ENCODE results near the gene PARVB. TPM values are rescaled to one million over a fixed set of nuclear protein-coding genes. Genes with fewer than 3 reads are reported as not detected.

Gene PARVB
- total RNA-seq, 1 donor: 23.3 TPM

GRCh38 chr22:43994006-43994405 is 30.1 kb upstream of the PARVB start:
- peaks cover 26% of the 10 kb centered on the region for H3K4me1 ChIP-seq (ENCODE audit: insufficient read depth, low read length)
- no peak overlapping the region for H3K4me3 ChIP-seq (ENCODE audit: low read length)
- no peaks in the 10 kb centered on the region for H3K27me3 ChIP-seq (ENCODE audit: insufficient read depth, low read length)
- H3K9me3 ChIP-seq (ENCODE audit: low read depth, low read length): no peaks in the 10 kb centered on the region

- no peaks in the 10 kb centered on the region for H3K27me3 ChIP-seq (ENCODE audit: insufficient read depth, low read length)
- H3K4me3 ChIP-seq (ENCODE audit: low read length): no peak overlapping the region
- no peaks in the 10 kb centered on the region for H3K9me3 ChIP-seq (ENCODE audit: low read depth, low read length)
- H3K4me1 ChIP-seq (ENCODE audit: insufficient read depth, low read length): peaks cover 26% of the 10 kb centered on the region
These were observed 29.7 kb upstream of the PARVB start for GRCh38 chr22:43994416-43994815.

- Histone ChIP-seq H3K4me3 (ENCODE audit: low read length) (no peak overlapping the region), H3K4me1 (ENCODE audit: insufficient read depth, low read length) (peaks cover 26% of the 10 kb centered on the region), H3K27me3 (ENCODE audit: insufficient read depth, low read length) (no peaks in the 10 kb centered on the region), H3K9me3 (ENCODE audit: low read depth, low read length) (no peaks in the 10 kb centered on the region)
These were observed 28.9 kb upstream of the PARVB start for GRCh38 chr22:43995057-43995685.

- H3K9me3 ChIP-seq (ENCODE audit: low read depth, low read length): no peaks in the 10 kb centered on the region
- H3K4me3 ChIP-seq (ENCODE audit: low read length): peak overlapping the region; percentile 46
- H3K27me3 ChIP-seq (ENCODE audit: insufficient read depth, low read length): no peaks in the 10 kb centered on the region
- H3K4me1 ChIP-seq (ENCODE audit: insufficient read depth, low read length): peaks cover 26% of the 10 kb centered on the region
These were observed 28.3 kb upstream of the PARVB start for GRCh38 chr22:43995798-43996169.

- H3K27me3 ChIP-seq (ENCODE audit: insufficient read depth, low read length): no peaks in the 10 kb centered on the region
- peak overlapping the region; percentile 46 for H3K4me3 ChIP-seq (ENCODE audit: low read length)
- H3K9me3 ChIP-seq (ENCODE audit: low read depth, low read length): no peaks in the 10 kb centered on the region
- peaks cover 26% of the 10 kb centered on the region for H3K4me1 ChIP-seq (ENCODE audit: insufficient read depth, low read length)
These were observed 27.7 kb upstream of the PARVB start for GRCh38 chr22:43996170-43996980.

GRCh38 chr22:43996981-43997265 is 27.2 kb upstream of the PARVB start:
- Histone ChIP-seq H3K9me3 (ENCODE audit: low read depth, low read length) (no peaks in the 10 kb centered on the region), H3K4me1 (ENCODE audit: insufficient read depth, low read length) (peaks cover 26% of the 10 kb centered on the region), H3K27me3 (ENCODE audit: insufficient read depth, low read length) (no peaks in the 10 kb centered on the region), H3K4me3 (ENCODE audit: low read length) (no peak overlapping the region)

GRCh38 chr22:43998679-43999264 is 25.3 kb upstream of the PARVB start:
- no peaks in the 10 kb centered on the region for H3K27me3 ChIP-seq (ENCODE audit: insufficient read depth, low read length)
- H3K4me3 ChIP-seq (ENCODE audit: low read length): no peak overlapping the region
- no peaks in the 10 kb centered on the region for H3K9me3 ChIP-seq (ENCODE audit: low read depth, low read length)
- H3K4me1 ChIP-seq (ENCODE audit: insufficient read depth, low read length): peaks cover 22% of the 10 kb centered on the region

- no peak overlapping the region for H3K4me3 ChIP-seq (ENCODE audit: low read length)
These were observed 24.7 kb upstream of the PARVB start for GRCh38 chr22:43999378-43999777.

GRCh38 chr22:44000123-44000522 is 24.0 kb upstream of the PARVB start:
- H3K9me3 ChIP-seq (ENCODE audit: low read depth, low read length): no peaks in the 10 kb centered on the region
- no peaks in the 10 kb centered on the region for H3K27me3 ChIP-seq (ENCODE audit: insufficient read depth, low read length)
- H3K4me1 ChIP-seq (ENCODE audit: insufficient read depth, low read length): peaks cover 20% of the 10 kb centered on the region
- H3K4me3 ChIP-seq (ENCODE audit: low read length): no peak overlapping the region

More at GRCh38 chr22:43999378-43999777, 24.7 kb upstream of the PARVB start:
- Histone ChIP-seq H3K9me3 (ENCODE audit: low read depth, low read length) (no peaks in the 10 kb centered on the region), H3K27me3 (ENCODE audit: insufficient read depth, low read length) (no peaks in the 10 kb centered on the region), H3K4me1 (ENCODE audit: insufficient read depth, low read length) (peaks cover 22% of the 10 kb centered on the region)

- peaks cover 12% of the 10 kb centered on the region for H3K4me1 ChIP-seq (ENCODE audit: insufficient read depth, low read length)
- H3K27me3 ChIP-seq (ENCODE audit: insufficient read depth, low read length): no peaks in the 10 kb centered on the region
- H3K9me3 ChIP-seq (ENCODE audit: low read depth, low read length): no peaks in the 10 kb centered on the region
- no peak overlapping the region for H3K4me3 ChIP-seq (ENCODE audit: low read length)
These were observed 22.6 kb upstream of the PARVB start for GRCh38 chr22:44001521-44001920.

- peaks cover 6% of the 10 kb centered on the region for H3K4me1 ChIP-seq (ENCODE audit: insufficient read depth, low read length)
- no peak overlapping the region for H3K4me3 ChIP-seq (ENCODE audit: low read length)
- H3K9me3 ChIP-seq (ENCODE audit: low read depth, low read length): no peaks in the 10 kb centered on the region
- H3K27me3 ChIP-seq (ENCODE audit: insufficient read depth, low read length): no peaks in the 10 kb centered on the region
These were observed 21.8 kb upstream of the PARVB start for GRCh38 chr22:44002324-44002723.

GRCh38 chr22:44002997-44003396 is 21.1 kb upstream of the PARVB start:
- Histone ChIP-seq H3K27me3 (ENCODE audit: insufficient read depth, low read length) (no peaks in the 10 kb centered on the region), H3K4me1 (ENCODE audit: insufficient read depth, low read length) (peaks cover 6% of the 10 kb centered on the region), H3K4me3 (ENCODE audit: low read length) (no peak overlapping the region), H3K9me3 (ENCODE audit: low read depth, low read length) (no peaks in the 10 kb centered on the region)

- Histone ChIP-seq H3K4me1 (ENCODE audit: insufficient read depth, low read length) (peaks cover 6% of the 10 kb centered on the region), H3K4me3 (ENCODE audit: low read length) (no peak overlapping the region), H3K9me3 (ENCODE audit: low read depth, low read length) (no peaks in the 10 kb centered on the region), H3K27me3 (ENCODE audit: insufficient read depth, low read length) (no peaks in the 10 kb centered on the region)
These were observed 20.5 kb upstream of the PARVB start for GRCh38 chr22:44003405-44004103.

GRCh38 chr22:44004104-44004460 is 20.0 kb upstream of the PARVB start:
- Histone ChIP-seq H3K4me1 (ENCODE audit: insufficient read depth, low read length) (peaks cover 6% of the 10 kb centered on the region), H3K27me3 (ENCODE audit: insufficient read depth, low read length) (no peaks in the 10 kb centered on the region), H3K4me3 (ENCODE audit: low read length) (no peak overlapping the region), H3K9me3 (ENCODE audit: low read depth, low read length) (no peaks in the 10 kb centered on the region)

- no peaks in the 10 kb centered on the region for H3K9me3 ChIP-seq (ENCODE audit: low read depth, low read length)
- no peak overlapping the region for H3K4me3 ChIP-seq (ENCODE audit: low read length)
These were observed 18.6 kb upstream of the PARVB start for GRCh38 chr22:44005524-44005923.

More at GRCh38 chr22:44005524-44005923, 18.6 kb upstream of the PARVB start:
- Histone ChIP-seq H3K27me3 (ENCODE audit: insufficient read depth, low read length) (no peaks in the 10 kb centered on the region), H3K4me1 (ENCODE audit: insufficient read depth, low read length) (peaks cover 6% of the 10 kb centered on the region)
